Measurements from ENCODE around the gene SLC25A26. TPM values are rescaled to one million over a fixed set of nuclear protein-coding genes. Genes with fewer than 3 reads are reported as not detected.

SLC25A26 gene
- total RNA-seq, 4 donors from 2014 or later: 4.2 to 17.3 (median 12.2) TPM

GRCh38 chr3:66423791-66424190 lies 203.0 kb downstream of the SLC25A26 start:
- Histone ChIP-seq H3K4me3 (no peak overlapping the region), H3K27ac (peak overlapping the region; percentile 26 to 87 (median 76)), H3K4me1 (peaks cover 11 to 51% (median 24%) of the 10 kb centered on the region in 4 donors), H3K27me3 (no peaks in the 10 kb centered on the region), H3K36me3 (no peaks in the 10 kb centered on the region), H3K9me3 (no peaks in the 10 kb centered on the region)
- intact Hi-C loops (cut with DNase I; ENCODE audit: low total_unique reads) (no loop called here), in situ Hi-C loops (cut with MboI; ENCODE audit: low pct_ligation_motif_present in 1 of 4, low pct_unique_long_range_greater_than_20kb in 1 of 4, low sequenced_read_pairs in 3 of 4) (loop anchor here in 1 of 4 donors (25.0 kb wide), 1 partner anchor 389 kb away; no protein-coding TSS in a partner anchor)
- no peak for DNase-seq
- 55% methylated on average over 3 of the region's 3 CpGs; no CpG with 5 or more reads in 1 of the 2 donors for WGBS, 2 donors (ENCODE audit: low coverage in 1 of 2)
- TF ChIP-seq POLR2AphosphoS5 (IDR thresholded peaks at IDR 0.05): peak; percentile 43 to 61 (median 52)
- TF ChIP-seq CTCF (IDR thresholded peaks at IDR 0.05): no peak

- H3K4me1 ChIP-seq: peaks cover 5 to 49% (median 23%) of the 10 kb centered on the region in 4 donors
- in situ Hi-C loops (cut with MboI; ENCODE audit: low pct_ligation_motif_present in 1 of 4, low pct_unique_long_range_greater_than_20kb in 1 of 4, low sequenced_read_pairs in 3 of 4): no loop called here
Measured at GRCh38 chr3:66425032-66425431, 204.2 kb downstream of the SLC25A26 start.

GRCh38 chr3:66425576-66426114 lies 204.8 kb downstream of the SLC25A26 start:
- H3K36me3 ChIP-seq: no peaks in the 10 kb centered on the region
- no peak for TF ChIP-seq EP300 (IDR thresholded peaks at IDR 0.05; ENCODE audit: low read depth)
- no peak for TF ChIP-seq CTCF (IDR thresholded peaks at IDR 0.05)
- TF ChIP-seq POLR2A (IDR thresholded peaks at IDR 0.05): no peak
- TF ChIP-seq POLR2AphosphoS5 (IDR thresholded peaks at IDR 0.05): no peak
- H3K27me3 ChIP-seq: no peaks in the 10 kb centered on the region
- H3K4me3 ChIP-seq: no peak overlapping the region
- H3K4me1 ChIP-seq: peaks cover 5 to 47% (median 23%) of the 10 kb centered on the region in 4 donors
- intact Hi-C loops (cut with DNase I; ENCODE audit: low total_unique reads) (no loop called here), in situ Hi-C loops (cut with MboI; ENCODE audit: low pct_ligation_motif_present in 1 of 4, low pct_unique_long_range_greater_than_20kb in 1 of 4, low sequenced_read_pairs in 3 of 4) (no loop called here)
- WGBS, 2 donors (ENCODE audit: low coverage in 1 of 2): 81% methylated on average over 3 to 7 of the region's 7 CpGs
- peak overlapping the region; percentile 19 to 87 (median 76) for H3K27ac ChIP-seq
- no peak for DNase-seq
- no peaks in the 10 kb centered on the region for H3K9me3 ChIP-seq

More at GRCh38 chr3:66425032-66425431, 204.2 kb downstream of the SLC25A26 start:
- H3K9me3 ChIP-seq: no peaks in the 10 kb centered on the region
- WGBS, 2 donors (ENCODE audit: low coverage in 1 of 2): 80% methylated on average over 5 of the region's 5 CpGs; no CpG with 5 or more reads in 1 of the 2 donors
- H3K36me3 ChIP-seq: no peaks in the 10 kb centered on the region
- peak overlapping the region; percentile 19 to 87 (median 76) for H3K27ac ChIP-seq
- intact Hi-C loops (cut with DNase I; ENCODE audit: low total_unique reads): no loop called here
- no peaks in the 10 kb centered on the region for H3K27me3 ChIP-seq
- TF ChIP-seq EP300 (IDR thresholded peaks at IDR 0.05; ENCODE audit: low read depth): no peak
- no peak for TF ChIP-seq POLR2A (IDR thresholded peaks at IDR 0.05)
- TF ChIP-seq POLR2AphosphoS5 (IDR thresholded peaks at IDR 0.05): peak in 1 of 3 donors; percentile 16
- H3K4me3 ChIP-seq: no peak overlapping the region
- DNase-seq: no peak

- no peak for DNase-seq
- no peak for TF ChIP-seq POLR2A (IDR thresholded peaks at IDR 0.05)
- H3K4me1 ChIP-seq: peaks cover 5 to 47% (median 23%) of the 10 kb centered on the region in 4 donors
- in situ Hi-C loops (cut with MboI; ENCODE audit: low pct_ligation_motif_present in 1 of 4, low pct_unique_long_range_greater_than_20kb in 1 of 4, low sequenced_read_pairs in 3 of 4): no loop called here
- no peaks in the 10 kb centered on the region for H3K9me3 ChIP-seq
- intact Hi-C loops (cut with DNase I; ENCODE audit: low total_unique reads): no loop called here
- H3K36me3 ChIP-seq: no peaks in the 10 kb centered on the region
- no peaks in the 10 kb centered on the region for H3K27me3 ChIP-seq
- WGBS, 2 donors (ENCODE audit: low coverage in 1 of 2): 48% methylated on average over 1 of the region's 1 CpG; no CpG with 5 or more reads in 1 of the 2 donors
- H3K4me3 ChIP-seq: no peak overlapping the region
- H3K27ac ChIP-seq: peak overlapping the region; percentile 13 to 87 (median 76)
Measured at GRCh38 chr3:66426135-66426534, 205.3 kb downstream of the SLC25A26 start.

GRCh38 chr3:66427352-66427751 lies 206.6 kb downstream of the SLC25A26 start:
- Histone ChIP-seq H3K27ac (peak overlapping the region; percentile 13 to 87 (median 76)), H3K4me3 (no peak overlapping the region), H3K27me3 (no peaks in the 10 kb centered on the region), H3K36me3 (no peaks in the 10 kb centered on the region), H3K9me3 (no peaks in the 10 kb centered on the region), H3K4me1 (peaks cover 5 to 47% (median 24%) of the 10 kb centered on the region in 4 donors)
- in situ Hi-C loops (cut with MboI; ENCODE audit: low pct_ligation_motif_present in 1 of 4, low pct_unique_long_range_greater_than_20kb in 1 of 4, low sequenced_read_pairs in 3 of 4) (no loop called here), intact Hi-C loops (cut with DNase I; ENCODE audit: low total_unique reads) (no loop called here)
- DNase-seq: no peak
- WGBS, 2 donors (ENCODE audit: low coverage in 1 of 2): 94 to 100% methylated on average over 1 to 3 of the region's 3 CpGs
- TF ChIP-seq EP300 (IDR thresholded peaks at IDR 0.05; ENCODE audit: low read depth) (no peak), POLR2AphosphoS5 (IDR thresholded peaks at IDR 0.05) (no peak), POLR2A (IDR thresholded peaks at IDR 0.05) (no peak), CTCF (IDR thresholded peaks at IDR 0.05) (no peak)

Measured in transverse colon (tissue), 4 donors.